Activated CD4-positive, alpha-beta T cell treated with anti-CD3 and anti-CD28 coated beads for 36 hours (primary cell): Measurements from ENCODE around the gene SLX4IP. TPM values are rescaled to one million over a fixed set of nuclear protein-coding genes. Genes with fewer than 3 reads are reported as not detected.
A peak's percentile ranks its signal among the peaks of the same experiment; 100 is the strongest.

Experiments used
- ATAC-seq: fragments of 200-7000 bp; cut with Tn5 transposase; one replicate; pipeline ENCODE4 v1.10.0; 2021; ENCODE audit warnings: mild to moderate bottlenecking, moderate library complexity
- CTCF ChIA-PET: fragments of 350-600 bp; sonication (Branson Sonifier 250); formaldehyde crosslinking; loops from one replicate; lab custom pipeline; 2021; ENCODE audit warnings: antibody characterized with exemption; lab: Charles Lee
- POLR2A ChIA-PET: fragments of 350-600 bp; sonication (Branson Sonifier 250); formaldehyde crosslinking; loops from one replicate; lab custom pipeline; 2021; ENCODE audit warnings: antibody characterized with exemption, inconsistent platforms; lab: Charles Lee
- DNase-seq: peaks from one replicate; pipeline ENCODE4 v3.0.0-alpha.2; 2020
- H3K27ac Mint-ChIP-seq: one replicate; pipeline ENCODE4 v1.8.0; 2021; ENCODE audit warnings: mixed read lengths
- H3K27me3 Mint-ChIP-seq: one replicate; pipeline ENCODE4 v1.8.0; 2021; ENCODE audit warnings: mixed read lengths
- H3K36me3 Mint-ChIP-seq: one replicate; pipeline ENCODE4 v1.8.0; 2021; ENCODE audit warnings: low read depth, mixed read lengths
- H3K4me1 Mint-ChIP-seq: one replicate; pipeline ENCODE4 v1.8.0; 2021; ENCODE audit warnings: mixed read lengths
- H3K4me3 Mint-ChIP-seq: one replicate; pipeline ENCODE4 v1.8.0; 2021; ENCODE audit warnings: mild to moderate bottlenecking, moderate library complexity, mixed read lengths
- H3K9me3 Mint-ChIP-seq: one replicate; pipeline ENCODE4 v1.8.0; 2021; ENCODE audit warnings: low read depth, mixed read lengths
- intact Hi-C, 2 experiments: fragments of 100-400 bp; cut with DNase I in 1 of 2; cut with micrococcal nuclease in 1 of 2; formaldehyde crosslinking; loops; one replicate each; pipeline versions ENCODE4 v1.14.2 to v1.15.1; 2022 to 2024; cut with DNase I, micrococcal nuclease
- total RNA-seq, 2 experiments: library from RNA; stranded (reverse); gene quantifications; one replicate each; pipeline ENCODE4 v1.2.3, GENCODE V29; 2021

Gene SLX4IP
- total RNA-seq, 2 experiments from 2014 or later, result 7.4 to 7.8 TPM

- intact Hi-C loops, result no loop called here
- ChIA-PET CTCF (no interaction called here), POLR2A (no interaction called here)
- Mint-ChIP-seq H3K27ac (no peak overlapping the region), H3K4me1 (no peaks in the 10 kb centered on the region), H3K4me3 (no peak overlapping the region), H3K9me3 (no peaks in the 10 kb centered on the region), H3K36me3 (no peaks in the 10 kb centered on the region), H3K27me3 (peaks cover 23% of the 10 kb centered on the region)
- ATAC-seq (no peak), DNase-seq (no peak)
Measured at GRCh38 chr20:10663756-10664155, 228.7 kb downstream of the SLX4IP start.

GRCh38 chr20:10665027-10665561 is 230.0 kb downstream of the SLX4IP start:
- ATAC-seq (no peak), DNase-seq (no peak)
- H3K9me3 Mint-ChIP-seq, result no peaks in the 10 kb centered on the region
- ChIA-PET CTCF (no interaction called here), POLR2A (no interaction called here)
- no peaks in the 10 kb centered on the region for H3K4me1 Mint-ChIP-seq
- H3K27ac Mint-ChIP-seq, result no peak overlapping the region
- H3K36me3 Mint-ChIP-seq, result no peaks in the 10 kb centered on the region
- intact Hi-C loops, result no loop called here
- H3K27me3 Mint-ChIP-seq, result peaks cover 34% of the 10 kb centered on the region
- H3K4me3 Mint-ChIP-seq, result no peak overlapping the region

- ATAC-seq (no peak), DNase-seq (no peak)
- H3K4me1 Mint-ChIP-seq, result peaks cover 1% of the 10 kb centered on the region
- intact Hi-C loops, result no loop called here
- CTCF ChIA-PET, result no interaction called here
- POLR2A ChIA-PET, result no interaction called here
- no peak overlapping the region for H3K27ac Mint-ChIP-seq
- H3K27me3 Mint-ChIP-seq, result peaks cover 39% of the 10 kb centered on the region
- no peaks in the 10 kb centered on the region for H3K36me3 Mint-ChIP-seq
- no peaks in the 10 kb centered on the region for H3K9me3 Mint-ChIP-seq
- no peak overlapping the region for H3K4me3 Mint-ChIP-seq
Measured at GRCh38 chr20:10665791-10666190, 230.7 kb downstream of the SLX4IP start.

- POLR2A ChIA-PET, result no interaction called here
Measured at GRCh38 chr20:10666221-10667076, 231.3 kb downstream of the SLX4IP start.

DNA sequence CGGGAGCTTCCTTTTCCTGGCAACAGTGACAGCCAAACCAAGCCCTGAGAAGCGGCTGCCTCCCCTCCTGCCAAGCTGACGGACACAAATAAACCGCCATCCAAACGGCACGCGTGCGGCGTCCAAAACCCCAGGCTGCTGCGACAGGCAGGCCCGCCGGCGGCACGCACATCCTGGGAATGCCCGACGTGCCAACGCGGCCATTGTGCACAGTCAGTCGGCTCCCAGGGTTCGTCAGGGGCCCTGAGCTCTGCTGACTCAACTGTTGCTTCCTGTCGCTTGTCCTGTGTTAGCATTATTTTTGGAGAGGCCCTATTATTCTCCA is 231.9 kb downstream of the SLX4IP start:
- POLR2A ChIA-PET, result no interaction called here
- intact Hi-C loops, result no loop called here
- no peak for DNase-seq
- Mint-ChIP-seq H3K4me1 (peaks cover 8% of the 10 kb centered on the region), H3K4me3 (no peak overlapping the region), H3K27ac (no peak overlapping the region), H3K9me3 (no peaks in the 10 kb centered on the region), H3K36me3 (no peaks in the 10 kb centered on the region), H3K27me3 (peaks cover 40% of the 10 kb centered on the region)
- CTCF ChIA-PET, result no interaction called here
- no peak for ATAC-seq

More at GRCh38 chr20:10666221-10667076, 231.3 kb downstream of the SLX4IP start:
- ATAC-seq (no peak), DNase-seq (no peak)
- Mint-ChIP-seq H3K27ac (no peak overlapping the region), H3K36me3 (no peaks in the 10 kb centered on the region), H3K4me3 (no peak overlapping the region), H3K9me3 (no peaks in the 10 kb centered on the region), H3K27me3 (peaks cover 42% of the 10 kb centered on the region), H3K4me1 (peaks cover 5% of the 10 kb centered on the region)
- intact Hi-C loops, result no loop called here
- CTCF ChIA-PET, result no interaction called here

- CTCF ChIA-PET, result no interaction called here
- H3K4me1 Mint-ChIP-seq, result peaks cover 13% of the 10 kb centered on the region
- DNase-seq (no peak), ATAC-seq (no peak)
- peaks cover 44% of the 10 kb centered on the region for H3K27me3 Mint-ChIP-seq
- H3K36me3 Mint-ChIP-seq, result no peaks in the 10 kb centered on the region
- H3K27ac Mint-ChIP-seq, result no peak overlapping the region
- POLR2A ChIA-PET, result no interaction called here
- no peak overlapping the region for H3K4me3 Mint-ChIP-seq
- no peaks in the 10 kb centered on the region for H3K9me3 Mint-ChIP-seq
- intact Hi-C loops, result no loop called here
Measured at GRCh38 chr20:10667560-10668167, 232.6 kb downstream of the SLX4IP start.

DNA sequence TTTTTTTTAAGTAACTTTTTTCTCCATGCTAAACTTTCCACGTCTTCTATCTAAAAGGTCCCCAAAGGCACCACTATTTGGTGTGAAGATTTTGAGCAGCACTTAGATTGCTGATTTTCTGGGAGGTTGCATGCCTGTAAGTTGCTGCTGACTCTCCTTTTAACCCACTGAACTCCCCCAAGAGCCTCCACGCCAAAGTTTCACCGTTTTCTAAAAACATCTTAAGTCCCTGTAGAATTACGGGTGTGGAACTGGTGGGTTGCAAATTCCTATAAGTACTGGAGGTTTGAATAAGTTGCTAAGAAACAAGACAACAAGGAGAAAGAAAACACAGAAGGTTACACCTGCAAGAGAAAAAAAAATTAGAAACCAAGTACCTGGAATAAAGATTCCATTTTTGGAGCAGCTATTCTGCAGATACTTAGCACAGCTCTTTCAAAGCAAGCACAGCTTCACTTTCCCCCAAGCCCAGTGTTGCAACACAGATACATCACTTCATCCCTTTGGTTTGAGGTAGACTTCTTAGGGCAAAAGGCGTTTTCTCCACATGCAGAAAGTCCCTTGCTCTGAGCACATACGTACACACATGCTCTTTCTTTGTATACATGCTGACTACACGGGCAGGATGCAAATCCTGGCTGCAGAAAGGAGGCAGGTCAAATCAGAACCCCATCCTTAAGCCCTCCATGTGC is 233.7 kb downstream of the SLX4IP start:
- no peaks in the 10 kb centered on the region for H3K9me3 Mint-ChIP-seq
- ChIA-PET POLR2A (no interaction called here), CTCF (no interaction called here)
- no peak overlapping the region for H3K27ac Mint-ChIP-seq
- H3K4me1 Mint-ChIP-seq, result peaks cover 19% of the 10 kb centered on the region
- no peak for ATAC-seq
- intact Hi-C loops, result no loop called here
- H3K27me3 Mint-ChIP-seq, result peaks cover 45% of the 10 kb centered on the region
- H3K4me3 Mint-ChIP-seq, result no peak overlapping the region
- no peak for DNase-seq
- no peaks in the 10 kb centered on the region for H3K36me3 Mint-ChIP-seq

GRCh38 chr20:10669843-10670446 is 234.8 kb downstream of the SLX4IP start:
- peaks cover 45% of the 10 kb centered on the region for H3K27me3 Mint-ChIP-seq

DNA sequence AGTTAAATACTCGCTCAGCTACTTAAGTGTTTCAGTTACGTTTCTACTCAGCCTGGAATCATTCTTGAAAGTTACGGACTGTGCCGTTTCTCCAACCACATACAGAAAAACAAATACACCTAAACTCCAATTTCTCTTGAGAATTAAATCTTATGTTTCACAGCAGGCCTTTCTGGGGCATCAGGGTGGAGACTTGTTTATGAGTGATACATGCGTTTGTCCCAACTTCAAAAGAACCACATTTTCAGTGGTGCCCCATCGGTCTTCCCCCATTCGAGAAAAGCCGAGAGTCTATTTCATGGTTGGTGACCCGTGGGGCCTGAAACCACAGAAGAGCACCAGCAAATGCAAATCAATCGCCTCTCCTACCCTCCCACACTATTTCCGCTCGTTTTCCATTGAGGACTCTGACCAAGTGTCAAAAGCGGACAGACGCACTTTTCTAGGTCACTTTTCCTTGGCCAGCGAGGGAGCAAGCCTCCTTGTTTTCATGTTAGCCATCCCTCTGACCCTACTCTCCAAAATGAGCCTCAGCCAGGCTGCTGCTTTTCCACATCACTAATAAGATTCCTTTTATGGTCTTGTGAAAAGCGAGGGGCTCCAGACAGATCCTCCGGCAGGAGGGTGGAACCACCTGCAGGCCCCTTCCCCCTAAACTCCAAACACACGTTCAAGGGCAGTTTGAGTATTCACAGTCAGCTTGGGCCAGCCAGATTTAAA is 235.6 kb downstream of the SLX4IP start:
- Mint-ChIP-seq H3K27me3 (peaks cover 52% of the 10 kb centered on the region), H3K36me3 (no peaks in the 10 kb centered on the region)

More at GRCh38 chr20:10669843-10670446, 234.8 kb downstream of the SLX4IP start:
- Mint-ChIP-seq H3K4me3 (no peak overlapping the region), H3K4me1 (peaks cover 19% of the 10 kb centered on the region), H3K27ac (no peak overlapping the region), H3K9me3 (no peaks in the 10 kb centered on the region), H3K36me3 (no peaks in the 10 kb centered on the region)
- ATAC-seq (no peak), DNase-seq (no peak)
- ChIA-PET POLR2A (no interaction called here), CTCF (no interaction called here)
- intact Hi-C loops, result loop anchor here (5.0 kb wide), 5 partner anchors 118 to 1222 kb away; no protein-coding TSS in a partner anchor

GRCh38 chr20:10671221-10671918 is 236.3 kb downstream of the SLX4IP start:
- H3K4me1 Mint-ChIP-seq, result peaks cover 21% of the 10 kb centered on the region
- no peak overlapping the region for H3K4me3 Mint-ChIP-seq
- intact Hi-C loops, result loop anchor here (5.0 kb wide), 5 partner anchors 119 to 1221 kb away; no protein-coding TSS in a partner anchor
- ChIA-PET CTCF (interaction anchor here (0.7 to 1.3 kb wide), 3 partner anchors 15 to 68 kb away, joined by 3 to 7 read pairs (median 3); no protein-coding TSS in a partner anchor), POLR2A (interaction anchor here (1.1 kb wide), 1 partner anchor 72 kb away, joined by 3 read pairs; no protein-coding TSS in a partner anchor)
- ATAC-seq, result peak; percentile 40
- H3K27me3 Mint-ChIP-seq, result peaks cover 54% of the 10 kb centered on the region
- no peaks in the 10 kb centered on the region for H3K36me3 Mint-ChIP-seq
- DNase-seq, result peak; percentile 71
- H3K27ac Mint-ChIP-seq, result no peak overlapping the region
- no peaks in the 10 kb centered on the region for H3K9me3 Mint-ChIP-seq

More for the DNA sequence above, 235.6 kb downstream of the SLX4IP start:
- H3K27ac Mint-ChIP-seq, result no peak overlapping the region
- H3K9me3 Mint-ChIP-seq, result no peaks in the 10 kb centered on the region
- ChIA-PET CTCF (interaction anchor here (0.7 kb wide), 1 partner anchor 14 kb away, joined by 3 read pairs; no protein-coding TSS in a partner anchor), POLR2A (no interaction called here)
- DNase-seq (no peak), ATAC-seq (no peak)
- intact Hi-C loops, result loop anchor here (5.0 kb wide), 5 partner anchors 118 to 1222 kb away; no protein-coding TSS in a partner anchor
- peaks cover 21% of the 10 kb centered on the region for H3K4me1 Mint-ChIP-seq
- no peak overlapping the region for H3K4me3 Mint-ChIP-seq
